ENCODE measurements around the gene DOHH. TPM values are rescaled to one million over a fixed set of nuclear protein-coding genes. Genes with fewer than 3 reads are reported as not detected.

The DOHH gene, protein sequence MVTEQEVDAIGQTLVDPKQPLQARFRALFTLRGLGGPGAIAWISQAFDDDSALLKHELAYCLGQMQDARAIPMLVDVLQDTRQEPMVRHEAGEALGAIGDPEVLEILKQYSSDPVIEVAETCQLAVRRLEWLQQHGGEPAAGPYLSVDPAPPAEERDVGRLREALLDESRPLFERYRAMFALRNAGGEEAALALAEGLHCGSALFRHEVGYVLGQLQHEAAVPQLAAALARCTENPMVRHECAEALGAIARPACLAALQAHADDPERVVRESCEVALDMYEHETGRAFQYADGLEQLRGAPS
- 10 to 100 TPM; 17.2 to 18.3 TPM for total RNA-seq

DNA sequence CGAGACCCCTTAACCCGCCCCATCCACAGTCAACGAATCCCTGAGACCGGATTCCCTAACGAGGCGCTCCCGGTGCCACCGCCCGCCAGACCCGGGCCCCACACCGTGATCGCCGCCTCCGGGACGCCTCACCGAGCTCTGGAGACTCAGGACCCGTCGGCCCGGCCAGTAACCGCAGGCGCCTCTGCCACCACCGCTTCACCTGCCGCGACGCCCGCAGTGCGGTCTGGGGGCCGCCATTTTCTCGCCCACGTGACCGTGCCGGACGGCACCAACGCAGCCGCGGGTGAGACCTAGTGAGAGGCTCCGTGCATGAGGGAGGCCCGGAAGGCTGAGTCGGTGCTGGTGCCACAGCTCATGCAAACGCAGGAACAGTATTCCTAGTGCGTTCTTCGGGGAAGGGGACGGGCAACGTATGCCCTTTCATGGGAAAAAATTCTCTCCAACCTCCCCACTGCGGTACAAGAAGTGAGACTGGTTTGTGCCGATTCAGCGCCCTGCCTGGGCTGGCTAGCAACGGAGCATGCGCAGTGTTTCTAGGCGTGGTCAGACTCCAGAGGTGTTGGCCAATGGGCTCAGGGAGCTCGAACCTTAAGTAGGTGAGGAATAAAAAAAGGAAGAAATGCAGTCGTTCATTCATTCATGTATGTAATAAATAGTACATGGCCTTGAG, at the start of gene DOHH:
Gene DOHH, minus strand, starts transcription at position 246 of the 673 bp plus-strand sequence. CDS start 3,860 bp downstream, outside the sequence.
- peak within 1 kb of the TSS; percentile 92 for H3K27ac Mint-ChIP-seq
- H3K9me3 Mint-ChIP-seq, result no peaks in the 10 kb centered on the region
- H3K36me3 Mint-ChIP-seq, result peaks cover 18% of the 10 kb centered on the region
- peaks cover 32% of the 10 kb centered on the region for H3K4me1 Mint-ChIP-seq
- peak; percentile 94 for DNase-seq
- peak within 1 kb of the TSS; percentile 84 for H3K4me3 Mint-ChIP-seq
- H3K27me3 Mint-ChIP-seq, result peaks cover 6% of the 10 kb centered on the region

DNA sequence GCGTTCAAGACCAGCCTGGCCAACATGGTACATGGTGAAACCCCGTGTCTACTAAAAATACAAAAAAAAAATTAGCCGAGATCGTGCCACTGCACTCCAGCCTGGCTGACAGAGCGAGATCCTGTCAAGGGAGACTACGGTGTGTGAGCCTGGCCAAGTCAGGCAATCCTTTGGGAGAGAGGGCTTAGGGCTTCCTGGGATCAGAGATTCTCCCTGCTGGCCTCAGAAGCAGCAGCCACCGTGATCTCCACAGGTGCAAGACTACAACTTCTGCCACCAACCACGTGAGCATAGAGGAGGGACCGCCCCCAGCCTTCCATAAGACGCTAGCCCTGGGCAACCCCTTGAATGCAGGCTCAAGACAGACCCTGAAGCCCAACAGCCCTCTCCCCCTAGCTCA, 49.3 kb upstream of the DOHH start:
- Mint-ChIP-seq H3K9me3 (no peaks in the 10 kb centered on the region), H3K27ac (no peak overlapping the region), H3K27me3 (no peaks in the 10 kb centered on the region), H3K4me1 (peaks cover 22% of the 10 kb centered on the region), H3K36me3 (peaks cover 14% of the 10 kb centered on the region), H3K4me3 (no peak overlapping the region)
- DNase-seq, result no peak

DNA sequence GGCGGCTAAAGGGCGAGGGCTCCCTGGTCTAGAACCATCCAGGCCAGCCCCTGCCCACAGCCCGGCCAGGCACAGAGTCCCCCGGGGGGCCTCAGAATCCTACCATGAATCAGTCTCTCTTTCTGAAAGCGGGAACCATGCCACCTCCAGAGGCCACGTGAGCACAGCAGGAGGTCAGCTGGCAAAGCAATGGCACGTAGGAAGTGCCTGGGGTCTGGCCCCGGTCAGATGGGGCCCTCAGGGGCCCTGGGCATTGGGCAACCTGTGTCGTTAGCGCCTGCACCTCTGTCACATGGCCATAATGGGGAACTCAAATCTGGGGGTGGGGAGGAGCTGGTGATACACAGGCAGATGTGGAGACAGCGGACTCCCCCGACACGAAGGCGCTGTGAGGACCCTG, 48.1 kb upstream of the DOHH start:
- H3K4me1 Mint-ChIP-seq, result peaks cover 16% of the 10 kb centered on the region
- no peak for DNase-seq
- no peak overlapping the region for H3K27ac Mint-ChIP-seq
- no peaks in the 10 kb centered on the region for H3K27me3 Mint-ChIP-seq
- H3K9me3 Mint-ChIP-seq, result no peaks in the 10 kb centered on the region
- H3K4me3 Mint-ChIP-seq, result no peak overlapping the region
- peaks cover 13% of the 10 kb centered on the region for H3K36me3 Mint-ChIP-seq

DNA sequence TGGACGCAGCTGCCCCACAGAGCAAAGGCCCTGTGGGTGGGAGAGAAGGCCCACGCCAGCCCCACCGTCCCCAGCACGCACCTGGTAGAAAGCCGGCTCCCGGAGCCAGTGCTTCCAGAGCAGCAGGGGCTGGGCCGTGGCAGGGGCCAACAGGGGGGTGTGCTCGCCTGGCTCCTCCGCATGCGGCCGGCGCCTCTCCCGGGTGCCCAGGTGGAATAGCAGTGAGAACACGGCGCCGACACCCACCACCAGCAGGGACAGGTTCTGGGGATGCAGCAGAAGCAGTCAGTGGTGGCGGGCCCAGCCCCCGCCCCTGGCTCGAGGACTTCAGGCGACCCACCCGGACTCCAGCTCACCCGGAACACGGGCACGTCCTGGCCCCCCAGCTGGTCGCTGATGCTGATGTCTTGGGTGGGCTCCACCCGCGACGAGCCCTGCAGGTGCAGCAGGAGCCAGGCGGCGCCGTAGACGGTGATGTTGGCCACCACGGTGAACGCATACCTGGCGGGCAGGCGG, 47.4 kb upstream of the DOHH start:
- Mint-ChIP-seq H3K4me3 (no peak overlapping the region), H3K27me3 (no peaks in the 10 kb centered on the region), H3K27ac (no peak overlapping the region), H3K36me3 (peaks cover 12% of the 10 kb centered on the region), H3K4me1 (peaks cover 12% of the 10 kb centered on the region), H3K9me3 (no peaks in the 10 kb centered on the region)
- no peak for DNase-seq

DNA sequence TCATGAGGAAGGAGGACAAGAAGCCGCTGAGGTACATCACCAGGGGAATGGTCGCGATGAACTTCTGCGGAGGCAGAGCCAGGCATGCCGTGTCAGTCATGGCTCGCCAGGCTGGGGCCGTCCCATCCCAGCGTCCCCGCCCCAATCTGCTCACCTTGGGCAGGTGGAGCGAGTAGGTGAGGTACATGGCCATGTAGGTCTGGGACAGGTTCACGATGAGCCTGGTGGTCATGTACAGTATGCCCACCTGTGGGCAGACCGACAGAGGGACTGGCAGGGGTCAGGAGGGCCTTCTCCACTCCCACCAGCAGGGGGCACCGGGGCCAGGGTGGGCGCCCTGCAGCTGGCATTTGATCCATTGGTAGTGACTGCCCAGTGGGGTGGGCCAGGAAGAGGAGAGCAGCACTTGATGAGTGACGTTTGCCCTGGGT, 46.8 kb upstream of the DOHH start:
- no peak overlapping the region for H3K4me3 Mint-ChIP-seq
- H3K27ac Mint-ChIP-seq, result no peak overlapping the region
- DNase-seq, result peak; percentile 44
- H3K27me3 Mint-ChIP-seq, result no peaks in the 10 kb centered on the region
- H3K4me1 Mint-ChIP-seq, result peaks cover 12% of the 10 kb centered on the region
- H3K9me3 Mint-ChIP-seq, result no peaks in the 10 kb centered on the region
- H3K36me3 Mint-ChIP-seq, result peaks cover 12% of the 10 kb centered on the region

DNA sequence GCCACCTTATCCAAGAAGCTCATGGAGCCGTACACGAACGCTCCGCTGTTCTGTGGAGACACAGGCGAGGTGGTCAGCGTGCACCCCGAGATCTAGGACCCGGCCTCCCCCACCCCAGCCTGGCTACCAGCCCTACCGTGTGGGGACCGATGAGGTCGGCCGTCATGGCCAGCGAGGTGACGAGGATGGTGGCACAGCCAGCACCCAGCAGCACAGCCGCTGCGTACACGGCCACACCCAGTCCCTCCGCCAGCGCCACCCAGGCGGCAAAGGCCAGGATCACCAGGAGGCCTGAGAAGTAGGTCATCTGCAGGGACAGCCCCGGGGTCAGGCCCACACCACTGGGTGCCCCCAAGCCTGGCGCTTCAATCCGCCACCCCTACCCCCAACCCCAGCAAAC, 45.6 kb upstream of the DOHH start:
- Mint-ChIP-seq H3K4me1 (peaks cover 7% of the 10 kb centered on the region), H3K27ac (peak overlapping the region; percentile 36), H3K36me3 (peaks cover 12% of the 10 kb centered on the region), H3K9me3 (no peaks in the 10 kb centered on the region), H3K27me3 (no peaks in the 10 kb centered on the region), H3K4me3 (no peak overlapping the region)
- DNase-seq, result no peak

DNA sequence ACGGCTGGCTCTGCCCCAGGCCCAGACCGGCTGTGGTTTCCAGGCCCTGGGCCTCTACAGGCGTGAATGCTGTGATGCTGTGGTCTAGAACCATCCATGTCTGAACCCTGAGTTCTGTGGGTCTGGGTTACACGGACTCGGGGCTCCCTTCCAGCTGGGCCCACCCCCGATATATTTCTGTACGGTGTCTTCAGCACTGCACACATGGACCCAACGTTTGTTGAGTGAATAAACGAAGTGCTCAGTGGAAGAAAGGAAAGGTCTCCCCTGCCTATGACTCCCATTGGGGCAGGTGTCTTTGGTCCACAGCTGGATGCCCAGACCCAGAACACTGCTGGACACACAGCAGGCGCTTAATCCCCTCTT, 45.2 kb upstream of the DOHH start:
- no peaks in the 10 kb centered on the region for H3K9me3 Mint-ChIP-seq
- H3K4me3 Mint-ChIP-seq, result no peak overlapping the region
- peaks cover 7% of the 10 kb centered on the region for H3K4me1 Mint-ChIP-seq
- peaks cover 10% of the 10 kb centered on the region for H3K36me3 Mint-ChIP-seq
- H3K27me3 Mint-ChIP-seq, result no peaks in the 10 kb centered on the region
- no peak for DNase-seq
- peak overlapping the region; percentile 36 for H3K27ac Mint-ChIP-seq

DNA sequence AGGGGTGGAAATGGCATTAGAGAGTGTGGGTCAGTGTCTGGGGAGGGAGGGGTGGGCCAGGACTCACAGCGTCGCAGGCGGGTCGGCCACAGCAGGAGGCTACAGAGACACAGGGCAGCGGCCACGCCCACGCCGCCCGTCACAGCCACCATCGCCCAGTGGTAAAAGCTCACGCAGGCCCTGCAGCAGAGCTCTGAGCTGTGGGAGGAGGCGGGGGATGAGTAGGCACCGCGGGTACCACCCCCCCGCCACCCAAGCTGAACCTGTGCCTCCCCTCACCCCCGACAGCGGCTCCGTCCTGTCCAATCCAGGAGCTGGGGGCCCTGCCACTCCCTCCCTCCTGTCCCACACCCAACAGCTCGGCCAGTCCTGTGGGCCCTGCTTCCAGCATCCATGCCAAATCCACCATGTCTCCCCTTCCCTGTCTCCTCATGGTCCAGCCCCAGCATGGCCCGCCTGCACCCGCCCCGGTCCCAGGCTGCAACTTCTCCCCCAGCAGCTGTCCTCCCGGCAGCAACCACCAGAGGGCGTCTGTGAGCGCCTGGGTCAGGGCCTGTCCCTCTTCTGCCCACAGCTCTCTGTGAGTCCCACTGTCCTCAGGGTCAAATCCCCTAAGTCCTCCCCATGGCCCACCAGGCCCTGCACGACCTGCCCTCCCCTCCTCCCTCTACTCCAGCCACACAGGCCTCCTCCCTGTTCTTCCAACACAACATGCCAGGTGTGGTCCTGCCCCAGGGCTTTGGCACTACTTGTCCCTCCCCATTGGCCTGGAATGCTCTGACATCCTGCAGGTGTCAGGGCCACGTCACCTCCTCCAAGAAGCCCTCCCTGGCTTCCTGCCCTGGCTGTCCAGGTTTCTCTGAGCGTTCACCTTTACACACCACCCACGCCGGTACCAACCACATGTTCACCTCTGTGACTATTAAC, 44.5 kb upstream of the DOHH start:
- peak; percentile 76 for DNase-seq
- Mint-ChIP-seq H3K9me3 (no peaks in the 10 kb centered on the region), H3K4me1 (peaks cover 7% of the 10 kb centered on the region)

DNA sequence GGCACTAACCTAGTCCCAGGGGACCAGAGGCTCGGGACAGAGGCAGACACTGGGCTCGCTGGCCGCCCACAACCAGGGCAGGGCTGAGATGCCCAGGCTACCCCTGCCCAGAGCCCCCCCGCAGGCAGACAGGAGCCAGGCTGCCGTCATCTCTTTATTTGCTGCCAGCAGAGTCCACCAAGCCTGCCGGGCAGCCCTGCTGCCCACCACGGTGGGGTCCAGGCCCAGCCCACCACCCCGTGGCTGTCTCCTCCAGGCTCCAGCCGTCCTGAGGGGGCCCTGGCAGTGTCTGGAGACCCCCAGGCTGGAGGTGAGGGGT, 43.5 kb upstream of the DOHH start:
- Mint-ChIP-seq H3K36me3 (peaks cover 16% of the 10 kb centered on the region), H3K4me3 (no peak overlapping the region), H3K4me1 (peaks cover 5% of the 10 kb centered on the region), H3K27me3 (no peaks in the 10 kb centered on the region), H3K27ac (no peak overlapping the region), H3K9me3 (no peaks in the 10 kb centered on the region)
- DNase-seq, result no peak

More for the DNA sequence above, 44.5 kb upstream of the DOHH start:
- no peak overlapping the region for H3K4me3 Mint-ChIP-seq
- peaks cover 10% of the 10 kb centered on the region for H3K36me3 Mint-ChIP-seq
- peak overlapping the region; percentile 45 for H3K27ac Mint-ChIP-seq
- H3K27me3 Mint-ChIP-seq, result no peaks in the 10 kb centered on the region

DNA sequence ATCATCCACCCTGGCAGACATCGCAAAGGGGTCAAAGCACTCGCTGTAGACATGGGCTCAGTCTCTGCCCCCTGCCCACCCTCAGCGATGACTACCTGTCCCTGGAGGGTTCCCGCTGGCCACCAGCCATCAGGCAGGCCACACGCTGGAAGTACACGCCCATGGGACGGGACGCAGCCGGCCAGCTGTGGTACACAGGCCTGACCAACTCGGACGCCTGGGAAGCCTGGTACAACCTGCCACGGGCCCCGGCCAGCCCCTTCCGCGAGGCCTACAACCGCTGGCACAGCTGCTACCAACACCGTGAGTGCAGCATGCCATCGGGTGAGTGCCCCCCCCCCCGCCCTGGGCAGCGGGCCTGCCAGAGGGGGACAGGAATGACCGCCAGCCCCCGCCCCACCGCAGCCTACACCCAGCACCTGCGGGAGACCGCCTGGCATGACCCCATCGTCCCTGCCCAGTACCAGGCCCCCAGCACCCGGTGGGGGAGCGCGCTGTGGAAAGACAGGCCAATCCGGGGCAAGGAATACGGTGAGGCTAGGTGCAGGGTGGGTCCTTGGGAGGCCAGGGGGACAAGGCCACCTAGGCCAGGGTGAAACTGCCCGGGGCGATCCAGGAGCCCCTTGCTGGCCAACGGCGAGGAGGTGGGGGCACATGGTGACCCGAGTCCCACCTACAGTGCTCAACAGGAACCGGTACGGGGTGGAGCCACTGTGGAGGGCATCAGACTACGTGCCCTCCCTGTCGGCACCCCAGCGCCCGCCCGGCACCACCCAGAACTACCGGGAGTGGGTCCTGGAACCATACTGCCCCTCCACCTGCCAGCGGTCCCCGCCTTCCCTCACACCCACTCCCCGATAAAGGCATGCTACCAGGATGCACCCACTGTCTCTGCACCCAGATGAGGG, 42.9 kb upstream of the DOHH start:
- Mint-ChIP-seq H3K27ac (no peak overlapping the region), H3K36me3 (peaks cover 16% of the 10 kb centered on the region), H3K4me3 (no peak overlapping the region), H3K27me3 (no peaks in the 10 kb centered on the region), H3K9me3 (no peaks in the 10 kb centered on the region), H3K4me1 (peaks cover 5% of the 10 kb centered on the region)
- DNase-seq, result no peak

DNA sequence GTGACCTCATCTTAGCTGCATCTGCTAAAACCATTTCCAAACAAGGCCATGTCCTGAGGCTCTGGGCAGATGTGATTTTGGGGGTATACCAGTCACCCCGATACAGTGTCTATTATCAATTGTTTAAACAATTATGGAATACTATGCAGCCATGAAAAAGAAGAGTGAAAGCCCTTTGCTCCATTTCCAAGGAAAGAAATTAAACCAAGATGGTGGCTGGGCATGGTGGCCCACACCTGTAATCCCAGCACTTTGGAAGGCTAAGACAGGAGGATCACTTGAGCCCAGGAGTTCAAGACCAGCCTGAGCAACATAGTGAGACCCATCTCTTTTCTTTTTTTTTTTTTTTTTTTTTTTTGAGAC, 39.3 kb upstream of the DOHH start:
- DNase-seq, result no peak
- no peaks in the 10 kb centered on the region for H3K9me3 Mint-ChIP-seq
- H3K27ac Mint-ChIP-seq, result no peak overlapping the region
- peaks cover 10% of the 10 kb centered on the region for H3K36me3 Mint-ChIP-seq
- H3K27me3 Mint-ChIP-seq, result no peaks in the 10 kb centered on the region
- H3K4me1 Mint-ChIP-seq, result no peaks in the 10 kb centered on the region
- no peak overlapping the region for H3K4me3 Mint-ChIP-seq

DNA sequence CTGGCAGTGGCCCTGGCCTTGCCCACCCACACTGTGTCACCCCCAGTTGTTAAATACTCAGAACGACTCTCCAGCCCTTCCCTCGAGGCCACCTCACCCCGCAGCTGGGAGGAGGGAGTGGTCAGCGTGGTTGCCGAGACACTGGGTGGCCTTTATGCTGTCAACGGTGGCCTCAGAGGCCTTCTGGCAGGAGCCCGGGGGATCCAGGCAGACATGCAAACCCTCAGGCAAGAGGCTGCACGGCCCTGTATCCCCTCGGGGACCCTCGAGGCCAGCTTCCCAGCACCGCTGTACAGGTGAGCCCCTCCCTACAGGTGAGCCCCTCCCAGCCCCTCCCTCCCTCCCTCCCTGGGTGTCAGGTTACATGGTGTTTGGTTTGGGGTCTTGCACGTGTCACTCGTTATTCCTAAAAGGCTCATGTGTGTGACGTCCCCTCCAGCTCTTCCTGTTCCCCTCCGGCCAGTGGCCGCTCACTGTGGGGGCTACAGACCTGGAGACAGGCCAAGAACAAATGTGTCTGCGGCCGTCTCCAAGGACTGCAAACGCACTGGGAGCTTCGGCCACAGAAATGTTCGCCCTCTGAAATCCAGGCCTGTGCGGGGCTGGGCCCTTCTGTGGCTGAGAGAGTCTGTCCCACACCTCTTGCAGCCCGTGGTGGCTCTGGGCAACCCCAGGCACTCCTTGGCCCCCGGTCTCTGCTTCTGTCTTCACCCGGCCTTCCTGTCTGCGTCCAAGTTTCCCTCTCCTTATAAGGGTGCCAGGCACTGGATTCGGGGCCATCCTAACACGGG, 38.7 kb upstream of the DOHH start, which contains the start of gene TEKTIP1:
Gene TEKTIP1, plus strand, starts transcription at position 210 of the 791 bp plus-strand sequence. Its CDS starts 4 bp downstream, at position 214.
- no peaks in the 10 kb centered on the region for H3K9me3 Mint-ChIP-seq

DNA sequence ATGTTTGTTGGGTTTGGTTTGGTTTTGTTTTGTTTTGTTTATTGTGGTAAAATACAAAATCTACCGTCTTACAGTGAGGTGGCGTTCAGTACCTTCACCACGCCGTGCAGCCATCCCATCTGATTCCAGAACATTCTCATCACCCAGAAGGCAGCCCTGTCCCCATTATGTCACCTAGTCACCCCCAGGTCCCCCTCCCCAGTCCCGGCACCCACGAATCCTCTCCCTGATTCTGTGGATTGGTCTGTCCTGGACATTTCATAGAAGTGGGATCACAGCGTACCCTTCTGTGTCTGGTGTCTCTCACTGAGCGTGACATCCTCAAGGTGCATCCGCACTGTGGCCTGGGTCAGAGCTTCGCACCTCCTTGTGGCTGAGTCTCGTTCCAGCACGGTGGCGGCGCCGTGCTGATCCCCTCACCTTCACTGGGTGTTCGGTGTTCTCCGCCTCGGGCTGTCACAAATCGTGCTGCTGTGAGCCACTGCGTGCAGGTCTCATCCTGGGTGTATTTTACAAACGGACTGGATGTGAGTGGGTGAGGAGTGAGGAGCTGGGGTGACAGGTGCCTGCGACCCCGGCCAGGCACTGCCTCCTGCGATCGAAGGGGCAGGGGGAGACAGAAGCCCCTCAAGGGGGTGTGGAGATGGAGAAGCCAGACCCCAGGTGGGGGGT, 37.9 kb upstream of the DOHH start:
- no peaks in the 10 kb centered on the region for H3K9me3 Mint-ChIP-seq
- no peaks in the 10 kb centered on the region for H3K4me1 Mint-ChIP-seq
- H3K27me3 Mint-ChIP-seq, result no peaks in the 10 kb centered on the region
- H3K36me3 Mint-ChIP-seq, result peaks cover 10% of the 10 kb centered on the region
- no peak overlapping the region for H3K4me3 Mint-ChIP-seq
- no peak for DNase-seq
- no peak overlapping the region for H3K27ac Mint-ChIP-seq

More for the DNA sequence above, 38.7 kb upstream of the DOHH start, which contains the start of gene TEKTIP1:
- no peak within 1 kb of the TSS for H3K27ac Mint-ChIP-seq
- no peak for DNase-seq
- no peak within 1 kb of the TSS for H3K4me3 Mint-ChIP-seq
- H3K36me3 Mint-ChIP-seq, result peaks cover 10% of the 10 kb centered on the region
- no peaks in the 10 kb centered on the region for H3K27me3 Mint-ChIP-seq
- H3K4me1 Mint-ChIP-seq, result no peaks in the 10 kb centered on the region

Data from activated naive CD8-positive, alpha-beta T cell treated with anti-CD3 and anti-CD28 coated beads for 36 hours (primary cell).